WTC11 (cell line): Measurements from ENCODE around the gene GLRA2. TPM values are rescaled to one million over a fixed set of nuclear protein-coding genes. Genes with fewer than 3 reads are reported as not detected.

ENCODE experiments used
- ATAC-seq: fragments of 200-7000 bp; cut with Tn5 transposase; 2 replicates; pipeline ENCODE4 v1.10.0; 2021; ENCODE audit warnings: mild to moderate bottlenecking, moderate library complexity
- CTCF ChIA-PET: fragments of 300-600 bp; sonication (Branson Sonifier 250); formaldehyde crosslinking; loops from one replicate; lab custom pipeline; 2021; ENCODE audit warnings: antibody characterized with exemption; lab: Charles Lee
- POLR2A ChIA-PET: fragments of 350-600 bp; sonication (Branson Sonifier 250); formaldehyde crosslinking; loops from one replicate; lab custom pipeline; 2021; ENCODE audit warnings: antibody characterized with exemption; lab: Charles Lee
- DNase-seq: peaks from one replicate; pipeline ENCODE4 v3.0.0; 2021; ENCODE audit warnings: low spot score
- H3K27ac Mint-ChIP-seq: 2 replicates; pipeline ENCODE4 v1.8.0; 2021; ENCODE audit warnings: mixed read lengths
- H3K27me3 Mint-ChIP-seq: 2 replicates; pipeline ENCODE4 v1.8.0; 2021; ENCODE audit warnings: low read depth, mild to moderate bottlenecking, moderate library complexity, mixed read lengths
- H3K36me3 Mint-ChIP-seq: 2 replicates; pipeline ENCODE4 v1.8.0; 2021; ENCODE audit warnings: mixed read lengths
- H3K4me1 Mint-ChIP-seq: 2 replicates; pipeline ENCODE4 v1.8.0; 2022; ENCODE audit warnings: mixed read lengths
- H3K4me3 Mint-ChIP-seq: 2 replicates; pipeline ENCODE4 v1.8.0; 2021; ENCODE audit warnings: mild to moderate bottlenecking, moderate library complexity, mixed read lengths
- H3K9me3 Mint-ChIP-seq: 2 replicates; pipeline ENCODE4 v1.8.0; 2021; ENCODE audit warnings: mixed read lengths
- CREB1 ChIP-seq: sonication (generic); formaldehyde crosslinking; IDR thresholded peaks from 2 replicates; pipeline ENCODE4 v1.8.0; 2023; ENCODE audit warnings: mild to moderate bottlenecking, missing genetic modification reagents
- ERG ChIP-seq: fragments of 250-450 bp; sonication (Bioruptor Pico); IDR thresholded peaks from 2 replicates; pipeline ENCODE4 v1.8.0; 2021; ENCODE audit warnings: mild to moderate bottlenecking
- FOXJ3 ChIP-seq: sonication (generic); formaldehyde crosslinking; IDR thresholded peaks from 2 replicates; pipeline ENCODE4 v1.9.0; 2021; ENCODE audit warnings: missing genetic modification reagents, mild to moderate bottlenecking, borderline replicate concordance
- FOXK1 ChIP-seq: sonication (generic); formaldehyde crosslinking; IDR thresholded peaks from 2 replicates; pipeline ENCODE4 v1.8.0; 2022; ENCODE audit warnings: mild to moderate bottlenecking, moderate library complexity, missing genetic modification reagents
- GABPB1 ChIP-seq: sonication (generic); formaldehyde crosslinking; IDR thresholded peaks from 2 replicates; pipeline ENCODE4 v1.8.1; 2023; ENCODE audit warnings: mild to moderate bottlenecking, missing genetic modification reagents
- GRHL2 ChIP-seq: fragments of 250-450 bp; sonication (Bioruptor Pico); IDR thresholded peaks from 2 replicates; pipeline ENCODE4 v1.8.0; 2022; ENCODE audit warnings: mild to moderate bottlenecking, moderate library complexity; ENCODE audit not compliant: insufficient replicate concordance, severe bottlenecking
- JUN ChIP-seq: sonication (generic); formaldehyde crosslinking; IDR thresholded peaks from 2 replicates; pipeline ENCODE4 v1.8.0; 2023; ENCODE audit warnings: mild to moderate bottlenecking, missing genetic modification reagents
- MAX ChIP-seq: sonication (generic); formaldehyde crosslinking; IDR thresholded peaks from 2 replicates; pipeline ENCODE4 v1.8.0; 2022; ENCODE audit warnings: mild to moderate bottlenecking, missing genetic modification reagents
- NR3C1 ChIP-seq: sonication (generic); formaldehyde crosslinking; conservative IDR thresholded peaks from 2 replicates; pipeline ENCODE4 v1.8.1; 2023; ENCODE audit warnings: low read depth, mild to moderate bottlenecking, missing genetic modification reagents
- PRDM15 ChIP-seq: sonication (generic); formaldehyde crosslinking; IDR thresholded peaks from 2 replicates; pipeline ENCODE4 v1.8.0; 2022; ENCODE audit warnings: missing genetic modification reagents
- PREB ChIP-seq: sonication (generic); formaldehyde crosslinking; IDR thresholded peaks from 2 replicates; pipeline ENCODE4 v1.8.1; 2022; ENCODE audit warnings: mild to moderate bottlenecking, missing genetic modification reagents, moderate library complexity, borderline replicate concordance
- PRRX2 ChIP-seq: fragments of 250-450 bp; sonication (Bioruptor Pico); IDR thresholded peaks from 2 replicates; pipeline ENCODE4 v1.8.0; 2021; ENCODE audit warnings: mild to moderate bottlenecking
- RELA ChIP-seq: sonication (generic); formaldehyde crosslinking; IDR thresholded peaks from 2 replicates; pipeline ENCODE4 v1.8.1; 2022; ENCODE audit warnings: missing genetic modification reagents, mild to moderate bottlenecking, borderline replicate concordance
- SMAD4 ChIP-seq: sonication (generic); formaldehyde crosslinking; IDR thresholded peaks from 2 replicates; pipeline ENCODE4 v1.8.0; 2022; ENCODE audit warnings: mild to moderate bottlenecking, missing genetic modification reagents
- TEAD1 ChIP-seq: sonication (generic); formaldehyde crosslinking; IDR thresholded peaks from 2 replicates; pipeline ENCODE4 v1.8.0; 2022; ENCODE audit warnings: mild to moderate bottlenecking, missing genetic modification reagents
- TEAD4 ChIP-seq: sonication (generic); formaldehyde crosslinking; IDR thresholded peaks from 2 replicates; pipeline ENCODE4 v1.8.0; 2022; ENCODE audit warnings: mild to moderate bottlenecking, missing genetic modification reagents
- USF1 ChIP-seq: sonication (generic); formaldehyde crosslinking; IDR thresholded peaks from 2 replicates; pipeline ENCODE4 v1.8.0; 2022; ENCODE audit warnings: mild to moderate bottlenecking, missing genetic modification reagents
- ZBTB21 ChIP-seq: sonication (generic); formaldehyde crosslinking; IDR thresholded peaks from 2 replicates; pipeline ENCODE4 v1.8.1; 2023; ENCODE audit warnings: mild to moderate bottlenecking, missing genetic modification reagents, borderline replicate concordance
- ZNF396 ChIP-seq: fragments of 250-450 bp; sonication (Bioruptor Pico); IDR thresholded peaks from 2 replicates; pipeline ENCODE4 v1.8.0; 2021; ENCODE audit warnings: mild to moderate bottlenecking, moderate library complexity, borderline replicate concordance
- total RNA-seq: library from RNA; stranded (reverse); gene quantifications from 3 replicates; pipeline ENCODE4 v1.2.3, GENCODE V29; 2021
- TF ChIP-seq, protein P1 (sequence below): sonication (generic); formaldehyde crosslinking; conservative IDR thresholded peaks from 2 replicates; pipeline ENCODE4 v1.8.1; 2023; ENCODE audit warnings: mild to moderate bottlenecking, low read depth, missing genetic modification reagents, moderate library complexity
- TF ChIP-seq, protein P2 (sequence below): sonication (generic); formaldehyde crosslinking; IDR thresholded peaks from 2 replicates; pipeline ENCODE4 v1.8.1; 2022; ENCODE audit warnings: low read depth, missing genetic modification reagents, borderline replicate concordance
- TF ChIP-seq, protein P3 (sequence below): sonication (generic); formaldehyde crosslinking; conservative IDR thresholded peaks from 2 replicates; pipeline ENCODE4 v1.8.1; 2022; ENCODE audit warnings: mild to moderate bottlenecking, missing genetic modification reagents

GLRA2 gene
- total RNA-seq, 1 experiment from 2014 or later = not detected

- TF ChIP-seq GRHL2 (CRISPR knock-in tag) (no peak), PRRX2 (CRISPR knock-in tag) (no peak), RELA (CRISPR knock-in tag) (no peak), FOXK1 (no peak), USF1 (CRISPR knock-in tag) (no peak), GABPB1 (CRISPR knock-in tag) (no peak), SMAD4 (no peak)
- TF ChIP-seq, protein P1, sequence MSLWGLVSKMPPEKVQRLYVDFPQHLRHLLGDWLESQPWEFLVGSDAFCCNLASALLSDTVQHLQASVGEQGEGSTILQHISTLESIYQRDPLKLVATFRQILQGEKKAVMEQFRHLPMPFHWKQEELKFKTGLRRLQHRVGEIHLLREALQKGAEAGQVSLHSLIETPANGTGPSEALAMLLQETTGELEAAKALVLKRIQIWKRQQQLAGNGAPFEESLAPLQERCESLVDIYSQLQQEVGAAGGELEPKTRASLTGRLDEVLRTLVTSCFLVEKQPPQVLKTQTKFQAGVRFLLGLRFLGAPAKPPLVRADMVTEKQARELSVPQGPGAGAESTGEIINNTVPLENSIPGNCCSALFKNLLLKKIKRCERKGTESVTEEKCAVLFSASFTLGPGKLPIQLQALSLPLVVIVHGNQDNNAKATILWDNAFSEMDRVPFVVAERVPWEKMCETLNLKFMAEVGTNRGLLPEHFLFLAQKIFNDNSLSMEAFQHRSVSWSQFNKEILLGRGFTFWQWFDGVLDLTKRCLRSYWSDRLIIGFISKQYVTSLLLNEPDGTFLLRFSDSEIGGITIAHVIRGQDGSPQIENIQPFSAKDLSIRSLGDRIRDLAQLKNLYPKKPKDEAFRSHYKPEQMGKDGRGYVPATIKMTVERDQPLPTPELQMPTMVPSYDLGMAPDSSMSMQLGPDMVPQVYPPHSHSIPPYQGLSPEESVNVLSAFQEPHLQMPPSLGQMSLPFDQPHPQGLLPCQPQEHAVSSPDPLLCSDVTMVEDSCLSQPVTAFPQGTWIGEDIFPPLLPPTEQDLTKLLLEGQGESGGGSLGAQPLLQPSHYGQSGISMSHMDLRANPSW (CRISPR knock-in tag) = no peak
Observed at GRCh38 chrX:14581081-14581480, 51.7 kb downstream of the GLRA2 start (continued).

DNA sequence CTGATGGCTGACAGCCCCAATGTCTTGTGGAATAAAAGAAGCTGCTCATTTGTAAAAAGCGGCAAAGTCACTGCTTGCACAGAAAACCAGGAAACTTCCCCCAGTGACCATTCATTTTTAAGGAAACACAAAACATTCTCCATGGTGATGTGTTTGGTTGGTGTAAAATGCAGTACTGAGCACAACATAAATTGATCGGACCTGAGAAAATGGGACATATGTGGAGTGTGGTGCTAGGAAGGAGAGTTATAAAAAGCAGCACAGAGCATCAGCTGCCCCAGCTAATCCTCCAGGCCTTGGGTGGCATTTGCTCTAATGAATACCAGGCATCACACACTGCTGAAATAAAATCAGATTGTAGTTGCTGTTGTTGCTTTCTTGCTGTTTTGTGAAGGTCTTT, 55.2 kb downstream of the GLRA2 start:
- no peaks in the 10 kb centered on the region for H3K27me3 Mint-ChIP-seq
- ChIA-PET CTCF (no interaction called here), POLR2A (interaction anchor here (0.6 kb wide), 1 partner anchor 871 kb away, joined by 3 read pairs; no protein-coding TSS in a partner anchor)
- H3K9me3 Mint-ChIP-seq = peaks cover 9% of the 10 kb centered on the region
- H3K4me1 Mint-ChIP-seq = no peaks in the 10 kb centered on the region
- DNase-seq (no peak), ATAC-seq (no peak)
- no peaks in the 10 kb centered on the region for H3K36me3 Mint-ChIP-seq
- H3K27ac Mint-ChIP-seq = no peak overlapping the region
- no peak overlapping the region for H3K4me3 Mint-ChIP-seq
- TF ChIP-seq CREB1 (CRISPR knock-in tag) (no peak), MAX (CRISPR knock-in tag) (no peak), TEAD1 (CRISPR knock-in tag) (no peak), ZNF396 (CRISPR knock-in tag) (no peak), FOXJ3 (CRISPR knock-in tag) (no peak), ERG (CRISPR knock-in tag) (no peak), ZBTB21 (CRISPR knock-in tag) (no peak), PREB (CRISPR knock-in tag) (no peak), PRDM15 (no peak), GRHL2 (CRISPR knock-in tag) (no peak), JUN (no peak), TEAD4 (CRISPR knock-in tag) (no peak), NR3C1 (CRISPR knock-in tag) (no peak)
- TF ChIP-seq, protein P2, sequence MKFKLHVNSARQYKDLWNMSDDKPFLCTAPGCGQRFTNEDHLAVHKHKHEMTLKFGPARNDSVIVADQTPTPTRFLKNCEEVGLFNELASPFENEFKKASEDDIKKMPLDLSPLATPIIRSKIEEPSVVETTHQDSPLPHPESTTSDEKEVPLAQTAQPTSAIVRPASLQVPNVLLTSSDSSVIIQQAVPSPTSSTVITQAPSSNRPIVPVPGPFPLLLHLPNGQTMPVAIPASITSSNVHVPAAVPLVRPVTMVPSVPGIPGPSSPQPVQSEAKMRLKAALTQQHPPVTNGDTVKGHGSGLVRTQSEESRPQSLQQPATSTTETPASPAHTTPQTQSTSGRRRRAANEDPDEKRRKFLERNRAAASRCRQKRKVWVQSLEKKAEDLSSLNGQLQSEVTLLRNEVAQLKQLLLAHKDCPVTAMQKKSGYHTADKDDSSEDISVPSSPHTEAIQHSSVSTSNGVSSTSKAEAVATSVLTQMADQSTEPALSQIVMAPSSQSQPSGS (CRISPR knock-in tag) = no peak
- TF ChIP-seq, protein P1 (CRISPR knock-in tag) = no peak
- TF ChIP-seq, protein P3, sequence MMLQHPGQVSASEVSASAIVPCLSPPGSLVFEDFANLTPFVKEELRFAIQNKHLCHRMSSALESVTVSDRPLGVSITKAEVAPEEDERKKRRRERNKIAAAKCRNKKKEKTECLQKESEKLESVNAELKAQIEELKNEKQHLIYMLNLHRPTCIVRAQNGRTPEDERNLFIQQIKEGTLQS (CRISPR knock-in tag) = no peak
